Panc1 (cell line): ENCODE measurements around the gene PFKM.

Experiments
- POLR2AphosphoS5 ChIP-seq: IDR thresholded peaks from 2 replicates; pipeline ENCODE4 v1.6.1; 2012; ENCODE audit warnings: mild to moderate bottlenecking, low read depth, low read length, moderate library complexity
- TF ChIP-seq, protein P1 (sequence below): fragments of 450-650 bp; IDR thresholded peaks from 2 replicates; pipeline ENCODE4 v1.5.1; 2017; ENCODE audit warnings: mild to moderate bottlenecking

GRCh38 chr12:48123169-48123568 lies 4.0 kb downstream of the PFKM start:
- TF ChIP-seq, protein P1, sequence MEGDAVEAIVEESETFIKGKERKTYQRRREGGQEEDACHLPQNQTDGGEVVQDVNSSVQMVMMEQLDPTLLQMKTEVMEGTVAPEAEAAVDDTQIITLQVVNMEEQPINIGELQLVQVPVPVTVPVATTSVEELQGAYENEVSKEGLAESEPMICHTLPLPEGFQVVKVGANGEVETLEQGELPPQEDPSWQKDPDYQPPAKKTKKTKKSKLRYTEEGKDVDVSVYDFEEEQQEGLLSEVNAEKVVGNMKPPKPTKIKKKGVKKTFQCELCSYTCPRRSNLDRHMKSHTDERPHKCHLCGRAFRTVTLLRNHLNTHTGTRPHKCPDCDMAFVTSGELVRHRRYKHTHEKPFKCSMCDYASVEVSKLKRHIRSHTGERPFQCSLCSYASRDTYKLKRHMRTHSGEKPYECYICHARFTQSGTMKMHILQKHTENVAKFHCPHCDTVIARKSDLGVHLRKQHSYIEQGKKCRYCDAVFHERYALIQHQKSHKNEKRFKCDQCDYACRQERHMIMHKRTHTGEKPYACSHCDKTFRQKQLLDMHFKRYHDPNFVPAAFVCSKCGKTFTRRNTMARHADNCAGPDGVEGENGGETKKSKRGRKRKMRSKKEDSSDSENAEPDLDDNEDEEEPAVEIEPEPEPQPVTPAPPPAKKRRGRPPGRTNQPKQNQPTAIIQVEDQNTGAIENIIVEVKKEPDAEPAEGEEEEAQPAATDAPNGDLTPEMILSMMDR: no peak
- no peak for TF ChIP-seq POLR2AphosphoS5
